ENCODE measurements around the gene AHI1. TPM values are rescaled to one million over a fixed set of nuclear protein-coding genes. Genes with fewer than 3 reads are reported as not detected.

The AHI1 gene
- total and polyA plus RNA-seq, 2 of the 13 experiments (the other 11 are each of a cell fraction or from before 2014, with no cell fraction given) = 7.2 to 18.6 TPM

GRCh38 chr6:135310291-135310690, 187.2 kb downstream of the AHI1 start:
- no TSS peak for BruUV-seq (replicated peaks)

More at GRCh38 chr6:135310291-135310690, 187.2 kb downstream of the AHI1 start:
- in situ Hi-C loops (cut with HindIII; ENCODE audit: extremely low pct_ligation_motif_present, low pct_unique_long_range_greater_than_20kb) = no loop called here
- Histone ChIP-seq H3K27ac (ENCODE audit: extremely low read length, insufficient read depth, low read length) (no peak overlapping the region), H3K36me3 (replicated peaks in 1 of 2; ENCODE audit: control insufficient read depth in 1 of 2, insufficient read depth in 2 of 2, low read length in 2 of 2) (no peaks in the 10 kb centered on the region; a peak in 1 of 5 replicates), H3K27me3 (ENCODE audit: control insufficient read depth in 1 of 2, insufficient read depth in 2 of 2, low read length in 2 of 2) (no peaks in the 10 kb centered on the region), H3K9ac (ENCODE audit: insufficient read depth, low read depth, low read length) (no peak overlapping the region), H3K9me3 (ENCODE audit: low read length) (no peaks in the 10 kb centered on the region), H2AFZ (ENCODE audit: low read length) (no peak overlapping the region), H3K4me1 (ENCODE audit: insufficient read depth, low read length) (no peaks in the 10 kb centered on the region), H4K20me1 (ENCODE audit: insufficient read depth, low read length) (no peaks in the 10 kb centered on the region), H3K79me2 (ENCODE audit: insufficient read depth, low read length) (no peaks in the 10 kb centered on the region), H3K4me3 (replicated peaks in 1 of 3; ENCODE audit: insufficient read depth in 1 of 3, low read depth in 2 of 3, low read length in 3 of 3) (no peak overlapping the region), H3K4me2 (ENCODE audit: low read depth, low read length) (no peak overlapping the region)
- POLR2A ChIA-PET = no interaction called here
- CTCF ChIA-PET (ENCODE audit: low intra/inter-chr PET ratio, low total read pairs) = no interaction called here
- ATAC-seq (no peak), FAIRE-seq (no peak), DNase-seq (ENCODE audit: low spot score) (no peak)
- TF ChIP-seq ZNF337 (CRISPR knock-in tag; IDR thresholded peaks at IDR 0.05; ENCODE audit: borderline replicate concordance, low read depth) = no peak
- TF ChIP-seq, protein P1, sequence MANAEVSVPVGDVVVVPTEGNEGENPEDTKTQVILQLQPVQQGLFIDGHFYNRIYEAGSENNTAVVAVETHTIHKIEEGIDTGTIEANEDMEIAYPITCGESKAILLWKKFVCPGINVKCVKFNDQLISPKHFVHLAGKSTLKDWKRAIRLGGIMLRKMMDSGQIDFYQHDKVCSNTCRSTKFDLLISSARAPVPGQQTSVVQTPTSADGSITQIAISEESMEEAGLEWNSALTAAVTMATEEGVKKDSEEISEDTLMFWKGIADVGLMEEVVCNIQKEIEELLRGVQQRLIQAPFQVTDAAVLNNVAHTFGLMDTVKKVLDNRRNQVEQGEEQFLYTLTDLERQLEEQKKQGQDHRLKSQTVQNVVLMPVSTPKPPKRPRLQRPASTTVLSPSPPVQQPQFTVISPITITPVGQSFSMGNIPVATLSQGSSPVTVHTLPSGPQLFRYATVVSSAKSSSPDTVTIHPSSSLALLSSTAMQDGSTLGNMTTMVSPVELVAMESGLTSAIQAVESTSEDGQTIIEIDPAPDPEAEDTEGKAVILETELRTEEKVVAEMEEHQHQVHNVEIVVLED (CRISPR knock-in tag; IDR thresholded peaks at IDR 0.05; ENCODE audit: borderline replicate concordance) = no peak
- no peak for TF ChIP-seq ARNT (IDR thresholded peaks at IDR 0.05)
- no peak for TF ChIP-seq MAZ (IDR thresholded peaks at IDR 0.05; ENCODE audit: borderline replicate concordance, low read depth, low read length)
- no peak for TF ChIP-seq MAZ (CRISPR knock-in tag; IDR thresholded peaks at IDR 0.05; ENCODE audit: low read depth)
- no peak for TF ChIP-seq MBNL3 (CRISPR knock-in tag; conservative IDR thresholded peaks at IDR 0.05)
- no peak for TF ChIP-seq TAF1 (CRISPR knock-in tag; IDR thresholded peaks at IDR 0.05)
- TF ChIP-seq KDM2A (CRISPR knock-in tag; IDR thresholded peaks at IDR 0.05; ENCODE audit: borderline replicate concordance, low read depth) = no peak
- TF ChIP-seq, protein P2, sequence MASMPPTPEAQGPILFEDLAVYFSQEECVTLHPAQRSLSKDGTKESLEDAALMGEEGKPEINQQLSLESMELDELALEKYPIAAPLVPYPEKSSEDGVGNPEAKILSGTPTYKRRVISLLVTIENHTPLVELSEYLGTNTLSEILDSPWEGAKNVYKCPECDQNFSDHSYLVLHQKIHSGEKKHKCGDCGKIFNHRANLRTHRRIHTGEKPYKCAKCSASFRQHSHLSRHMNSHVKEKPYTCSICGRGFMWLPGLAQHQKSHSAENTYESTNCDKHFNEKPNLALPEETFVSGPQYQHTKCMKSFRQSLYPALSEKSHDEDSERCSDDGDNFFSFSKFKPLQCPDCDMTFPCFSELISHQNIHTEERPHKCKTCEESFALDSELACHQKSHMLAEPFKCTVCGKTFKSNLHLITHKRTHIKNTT (CRISPR knock-in tag; IDR thresholded peaks at IDR 0.05) = no peak
- TF ChIP-seq HNF4G (IDR thresholded peaks at IDR 0.05; ENCODE audit: borderline replicate concordance, low read depth, low read length) = no peak
- no peak for TF ChIP-seq HNF4G (CRISPR knock-in tag; IDR thresholded peaks at IDR 0.05; ENCODE audit: borderline replicate concordance, low read depth)
- TF ChIP-seq ZNF720 (CRISPR knock-in tag; IDR thresholded peaks at IDR 0.05) = no peak
- no peak for TF ChIP-seq PHF5A (CRISPR knock-in tag; IDR thresholded peaks at IDR 0.05; ENCODE audit: low read depth, unreplicated experiment)
- TF ChIP-seq AHR (CRISPR knock-in tag; IDR thresholded peaks at IDR 0.05) = no peak
- no peak for TF ChIP-seq DNMT1 (CRISPR knock-in tag; IDR thresholded peaks at IDR 0.05)
- no peak for TF ChIP-seq MTF2 (CRISPR knock-in tag; IDR thresholded peaks at IDR 0.05; ENCODE audit: borderline replicate concordance)
- TF ChIP-seq KLF15 (CRISPR knock-in tag; IDR thresholded peaks at IDR 0.05; ENCODE audit: borderline replicate concordance) = no peak
- TF ChIP-seq ZNF17 (CRISPR knock-in tag; IDR thresholded peaks at IDR 0.05) = no peak
- TF ChIP-seq GABPB1 (CRISPR knock-in tag; IDR thresholded peaks at IDR 0.05) = no peak
- no peak for TF ChIP-seq PRPF4 (IDR thresholded peaks at IDR 0.05; ENCODE audit: low read depth, low read length, poor library complexity, severe bottlenecking)
- WGBS (ENCODE audit: low lambda C conversion rate) = 100% methylated on average over 1 of the region's 1 CpG
- intact Hi-C loops (cut with micrococcal nuclease; ENCODE audit: unreplicated experiment) = no loop called here
